HCT116 (cell line): ENCODE data around the gene SGSH. TPM values are rescaled to one million over a fixed set of nuclear protein-coding genes. Genes with fewer than 3 reads are reported as not detected.

Source experiments
- total RNA-seq: library from RNA; stranded (reverse); gene quantifications from one replicate; pipeline ENCODE4 v1.2.1, GENCODE V29; 2021; ENCODE audit not compliant: unreplicated experiment

Gene SGSH
- total RNA-seq, 1 experiment from 2014 or later = 34.4 TPM

Other genes starting within 250 kb of the SGSH start
- 31.1 TPM for gene TBC1D16, start 184.5 kb downstream of the SGSH start, total RNA-seq
- 10.3 TPM for gene CCDC40, start 183.7 kb downstream of the SGSH start, total RNA-seq
- gene GAA, start 118.8 kb downstream of the SGSH start, total RNA-seq = 131 TPM
- 248 TPM for gene EIF4A3, start 73.2 kb downstream of the SGSH start, total RNA-seq
- gene CARD14, start 50.3 kb downstream of the SGSH start, total RNA-seq = 0.25 TPM
- gene SLC26A11, start 94 bp upstream of the SGSH start, total RNA-seq = 17.7 TPM
- 44.5 TPM for gene RNF213, start 40.5 kb upstream of the SGSH start, total RNA-seq
- gene ENDOV, start 194.8 kb upstream of the SGSH start, total RNA-seq = 45.6 TPM